K562 (cell line): ENCODE results near the gene DCAKD. TPM values are rescaled to one million over a fixed set of nuclear protein-coding genes. Genes with fewer than 3 reads are reported as not detected.

Experiments
- ATAC-seq: fragments of 200-7000 bp; cut with Tn5 transposase; 3 replicates; pipeline ENCODE4 v1.9.1; 2020; ENCODE audit warnings: moderate library complexity
- BruUV-seq: library from RNA; stranded (reverse); fragments of 400-500 nt; replicated peaks from 2 replicates; lab custom pipeline; 2021; lab: Mats Ljungman, UMichigan
- CTCF ChIA-PET: fragments of 300-600 bp; formaldehyde crosslinking; extraction: SDS; loops from one replicate; lab custom pipeline; 2021; ENCODE audit warnings: low intra/inter-chr PET ratio; lab: Yijun Ruan, JAX
- POLR2A ChIA-PET: fragments of 300-600, 350-650 bp; sonication (Branson Sonifier 250); formaldehyde crosslinking; extraction: SDS; loops from one replicate; lab custom pipeline; 2021; ENCODE audit warnings: antibody characterized with exemption, inconsistent platforms; lab: Yijun Ruan, JAX
- DNase-seq, 4 experiments: peaks; one replicate each; pipeline versions ENCODE4 v3.0.0 to v3.0.0-alpha.2; 2011 to 2018; ENCODE audit warnings: low spot score in 3 of 4, mixed read lengths in 3 of 4; ENCODE audit errors: extremely low read depth in 1 of 4
- FAIRE-seq: peaks from 2 replicates; lab custom pipeline; 2011; peaks lifted over from hg19 to GRCh38; lab: Jason Lieb, UNC
- H2AFZ ChIP-seq: 2 replicates; pipeline ENCODE4 v1.6.0; 2011; ENCODE audit warnings: low read depth, low read length, control low read depth, inconsistent platforms
- H3K27ac ChIP-seq: fragments of 200-600 bp; 3 replicates; pipeline ENCODE4 v1.8.0; 2011; ENCODE audit warnings: low read depth, mild to moderate bottlenecking, control low read depth, inconsistent platforms, low read length, moderate library complexity, mixed read lengths; ENCODE audit errors: extremely low read depth
- H3K27me3 ChIP-seq, 2 experiments: fragments of 300-600 bp in 1 of 2; 2 replicates in 1 of 2; 3 replicates in 1 of 2; pipeline versions ENCODE4 v1.6.0 to v1.8.0; 2011; ENCODE audit warnings: inconsistent platforms in 2 of 2, low read length in 2 of 2, mild to moderate bottlenecking in 1 of 2, mixed read lengths in 1 of 2, moderate library complexity in 1 of 2; ENCODE audit not compliant: control insufficient read depth in 2 of 2, insufficient read depth in 2 of 2
- H3K36me3 ChIP-seq: fragments of 300-600 bp; 3 replicates; pipeline ENCODE4 v1.8.0; 2011; ENCODE audit warnings: mild to moderate bottlenecking, low read length, inconsistent platforms; ENCODE audit not compliant: control insufficient read depth, insufficient read depth
- H3K4me1 ChIP-seq, 2 experiments: fragments of 200-600 bp in 1 of 2; replicated peaks in 1 of 2; 2 replicates in 1 of 2; 3 replicates in 1 of 2; pipeline versions ENCODE4 v1.5.1 to v1.8.0; 2011; ENCODE audit warnings: inconsistent platforms in 2 of 2, low read length in 2 of 2, mild to moderate bottlenecking in 1 of 2, mixed read lengths in 1 of 2, moderate library complexity in 1 of 2; ENCODE audit not compliant: control insufficient read depth in 2 of 2, insufficient read depth in 2 of 2
- H3K4me2 ChIP-seq: 2 replicates; pipeline ENCODE4 v1.6.1; 2011; ENCODE audit warnings: low read length, control low read depth, inconsistent platforms, mixed read lengths; ENCODE audit not compliant: insufficient read depth
- H3K4me3 ChIP-seq: fragments of 200-600 bp; sonication (generic), shearing (Covaris generic); 2 replicates; pipeline ENCODE4 v1.5.1; 2016; ENCODE audit warnings: control low read depth, inconsistent platforms
- H3K79me2 ChIP-seq: fragments of 200-600 bp; 3 replicates; pipeline ENCODE4 v1.8.0; 2011; ENCODE audit warnings: low read length, inconsistent platforms; ENCODE audit not compliant: control insufficient read depth, insufficient read depth
- H3K9ac ChIP-seq, 2 experiments: 2 replicates each; pipeline versions ENCODE4 v1.6.0 to v1.6.1; 2011; ENCODE audit warnings: low read depth in 2 of 2, low read length in 2 of 2, control low read depth in 1 of 2, inconsistent platforms in 1 of 2, mild to moderate bottlenecking in 1 of 2, mixed read lengths in 1 of 2; ENCODE audit not compliant: insufficient read depth in 1 of 2
- H3K9me1 ChIP-seq: one replicate; pipeline ENCODE4 v1.6.0; 2011; ENCODE audit warnings: inconsistent platforms, mild to moderate bottlenecking, low read length, moderate library complexity; ENCODE audit not compliant: control insufficient read depth, insufficient read depth
- H3K9me3 ChIP-seq: replicated peaks from 2 replicates; pipeline ENCODE4 v1.5.1; 2011; ENCODE audit warnings: low read depth, low read length, inconsistent platforms; ENCODE audit not compliant: control insufficient read depth, insufficient read depth
- H4K20me1 ChIP-seq: replicated peaks from 2 replicates; pipeline ENCODE4 v1.6.1; 2011; ENCODE audit warnings: low read length, inconsistent platforms, mixed read lengths; ENCODE audit not compliant: control insufficient read depth, insufficient read depth
- CREB5 ChIP-seq: fragments of 250-450 bp; sonication (Bioruptor Pico); IDR thresholded peaks from 2 replicates; pipeline ENCODE4 v1.5.0; 2020; ENCODE audit warnings: mild to moderate bottlenecking
- ELK3 ChIP-seq: fragments of 450-650 bp; formaldehyde crosslinking; IDR thresholded peaks from 2 replicates; pipeline ENCODE4 v1.4.0; 2020; ENCODE audit warnings: mild to moderate bottlenecking
- GABPB1 ChIP-seq: sonication (generic); formaldehyde crosslinking; IDR thresholded peaks from 2 replicates; pipeline ENCODE4 v1.8.0; 2022; ENCODE audit warnings: mild to moderate bottlenecking, missing genetic modification reagents
- GTF2B ChIP-seq: IDR thresholded peaks from 2 replicates; pipeline ENCODE4 v1.6.1; 2011; ENCODE audit not compliant: insufficient read length; ENCODE audit errors: extremely low read depth
- IRF1 ChIP-seq: sonication (generic); formaldehyde crosslinking; IDR thresholded peaks from 2 replicates; pipeline ENCODE4 v1.8.0; 2022; ENCODE audit warnings: missing genetic modification reagents, mild to moderate bottlenecking, borderline replicate concordance
- PKNOX1 ChIP-seq: fragments of 450-650 bp; IDR thresholded peaks from 2 replicates; pipeline ENCODE4 v1.6.1; 2016
- SMARCB1 ChIP-seq: IDR thresholded peaks from 2 replicates; pipeline ENCODE4 v1.6.1; 2011; ENCODE audit warnings: improper control_type of control experiment, low read depth; ENCODE audit not compliant: insufficient read length
- SREBF1 ChIP-seq: fragments of 150-350 bp; IDR thresholded peaks from 2 replicates; pipeline ENCODE4 v1.6.1; 2014; ENCODE audit warnings: antibody characterized with exemption, low read depth, low read length, borderline replicate concordance
- TAL1 ChIP-seq: fragments of 450-650 bp; IDR thresholded peaks from 2 replicates; pipeline ENCODE4 v1.6.1; 2016; ENCODE audit warnings: mild to moderate bottlenecking
- YY1 ChIP-seq, 3 experiments: IDR thresholded peaks; 2 replicates each; pipeline ENCODE4 v1.6.1; 2011; ENCODE audit warnings: low read length in 2 of 3, mild to moderate bottlenecking in 2 of 3, moderate library complexity in 2 of 3, borderline replicate concordance in 1 of 3, control low read depth in 1 of 3, low read depth in 1 of 3; ENCODE audit not compliant: insufficient read depth in 3 of 3, insufficient replicate concordance in 2 of 3, control insufficient read depth in 1 of 3, insufficient read length in 1 of 3; ENCODE audit errors: extremely low read depth in 1 of 3
- ZNF134 ChIP-seq: fragments of 250-450 bp; sonication (Bioruptor Pico); conservative IDR thresholded peaks from 2 replicates; pipeline ENCODE4 v1.4.0; 2020
- ZNF384 ChIP-seq: IDR thresholded peaks from 2 replicates; pipeline ENCODE4 v1.6.1; 2012; ENCODE audit warnings: low read depth, low read length, improper control_type of control experiment
- ZSCAN32 ChIP-seq: fragments of 450-650 bp; formaldehyde crosslinking; IDR thresholded peaks from 2 replicates; pipeline ENCODE4 v1.4.0; 2020; ENCODE audit warnings: mild to moderate bottlenecking, moderate library complexity
- WGBS: fragments of 100-300 bp; shearing (Covaris generic); methylation state at CpG from one replicate; pipeline ENCODE4 v1.1.6; 2016; ENCODE audit warnings: low coverage, mixed read lengths; ENCODE audit not compliant: insufficient coverage; ENCODE audit errors: missing lambda C conversion rate; 5-methylcytosine and 5-hydroxymethylcytosine counted together
- in situ Hi-C: fragments of 300-500 bp; cut with MboI; formaldehyde crosslinking; loops from 4 replicates; pipeline ENCODE4 v1.15.0; 2018; ENCODE audit warnings: inconsistent platforms, mixed read lengths
- intact Hi-C: fragments of 100-400 bp; cut with micrococcal nuclease; formaldehyde crosslinking; loops from 2 replicates; pipeline ENCODE4 v1.14.2; 2022
- polyA plus RNA-seq, 8 experiments: library from polyadenylated mRNA; depleted of rRNA in 4 of 8; stranded (reverse) in 5 of 8; unstranded in 3 of 8; fragments of >200 nt; fragmentation: Nextera tagmentation in 2 of 8; fragmentation: Illumina TruSeq in 1 of 8; extraction: Ambion mirVana in 2 of 8; extraction: Trizol in 1 of 8; gene quantifications; 2 replicates each; pipeline versions ENCODE4 v1.2.1 to v1.2.3, GENCODE V29; 2011 to 2014; ENCODE audit warnings: inconsistent platforms in 1 of 8, missing spikeins in 1 of 8
- total RNA-seq, 7 experiments: library from RNA; depleted of rRNA in 6 of 7; stranded (reverse); fragments of >200 nt in 6 of 7; fragmentation: Illumina TruSeq in 2 of 7; extraction: Trizol in 2 of 7; gene quantifications; 2 replicates each; pipeline versions ENCODE4 v1.2.1 to v1.2.3, GENCODE V29; 2011 to 2021; ENCODE audit warnings: low replicate concordance in 1 of 7

Gene DCAKD
- total and polyA plus RNA-seq, 9 of the 15 experiments (the other 6 are each of a cell fraction or from before 2014, with no cell fraction given), result 7.9 to 35.5 (median 21.4) TPM

- H3K4me2 ChIP-seq, result peak within 1 kb of the TSS; percentile 91
- H3K27me3 ChIP-seq, result no peaks in the 10 kb centered on the region
- no peaks in the 10 kb centered on the region for H4K20me1 ChIP-seq
- ATAC-seq, result peak; percentile 93
- BruUV-seq, result no TSS peak
- H3K36me3 ChIP-seq, result peaks cover 30% of the 10 kb centered on the region
- DNase-seq, result peak; percentile 92 to 99 (median 96)
- H3K27ac ChIP-seq, result peak within 1 kb of the TSS; percentile 97
- peak within 1 kb of the TSS; percentile 96 for H2AFZ ChIP-seq
- H3K9me3 ChIP-seq, result no peaks in the 10 kb centered on the region
- intact Hi-C loops, result no loop called here
- WGBS, result under 1% methylated on average over 50 of the region's 50 CpGs
- FAIRE-seq, result peak; percentile 90
- POLR2A ChIA-PET, result interaction anchor here (0.6 to 5.1 kb wide), 18 partner anchors 9 to 538 kb away, joined by 3 to 62 read pairs (median 4); partner anchors contain the start of genes DCAKD, EFTUD2, HEXIM1 and HEXIM2
- peak within 1 kb of the TSS; percentile 67 for H3K4me3 ChIP-seq
- peak within 1 kb of the TSS; percentile 96 to 97 for H3K9ac ChIP-seq
- H3K4me1 ChIP-seq, result peaks cover 7 to 12% of the 10 kb centered on the region in 2 experiments; a peak in 3 of 5 replicates
- in situ Hi-C loops, result no loop called here
- no peaks in the 10 kb centered on the region for H3K9me1 ChIP-seq
- CTCF ChIA-PET, result no interaction called here
- peaks cover 70% of the 10 kb centered on the region for H3K79me2 ChIP-seq
- TF ChIP-seq ZSCAN32 (CRISPR knock-in tag) (no peak), SMARCB1 (no peak), IRF1 (CRISPR knock-in tag) (no peak), CREB5 (CRISPR knock-in tag) (no peak), SREBF1 (no peak), ELK3 (CRISPR knock-in tag) (0 out of 2 replicates have a peak, but pooled peaks have one; percentile 58), PKNOX1 (peak; percentile 99), GABPB1 (CRISPR knock-in tag) (peak; percentile 86), TAL1 (no peak), ZNF384 (no peak), GTF2B (no peak), YY1 (IDR thresholded peaks at IDR 0.05; ENCODE audit: borderline replicate concordance in 1 of 3, control insufficient read depth in 1 of 3, extremely low read depth in 1 of 3, insufficient read depth in 3 of 3, insufficient read length in 1 of 3, insufficient replicate concordance in 2 of 3, low read depth in 1 of 3, low read length in 2 of 3) (peak; percentile 95 to 98 (median 97)), ZNF134 (CRISPR knock-in tag) (no peak)
These were observed 9.6 kb upstream of the DCAKD start, which contains the start of gene NMT1 for GRCh38 chr17:45060797-45061605. NMT1 (plus strand) TSS chr17:45061317; CDS start chr17:45061330, 13 bp downstream.
